ENCODE data around the gene RIMS4. TPM values are rescaled to one million over a fixed set of nuclear protein-coding genes. Genes with fewer than 3 reads are reported as not detected.
A peak's percentile ranks its signal among the peaks of the same experiment; 100 is the strongest.

The RIMS4 gene
- total RNA-seq, 1 donor from 2014 or later, result not detected

GRCh38 chr20:44796758-44797457 lies 13.4 kb downstream of the RIMS4 start:
- DNase-seq (ENCODE audit: extremely low read depth, low read depth, low spot score), result no peak

- DNase-seq (ENCODE audit: extremely low read depth, low read depth, low spot score), result no peak
Measured at GRCh38 chr20:44796311-44796710, 14.0 kb downstream of the RIMS4 start.

GRCh38 chr20:44795836-44796235 lies 14.5 kb downstream of the RIMS4 start:
- DNase-seq (ENCODE audit: extremely low read depth, low read depth, low spot score), result no peak

GRCh38 chr20:44792796-44793195 lies 17.6 kb downstream of the RIMS4 start:
- no peak for DNase-seq (ENCODE audit: extremely low read depth, low read depth, low spot score)

GRCh38 chr20:44790638-44791393 lies 19.5 kb downstream of the RIMS4 start:
- no peak for DNase-seq (ENCODE audit: extremely low read depth, low read depth, low spot score)

- DNase-seq (ENCODE audit: extremely low read depth, low read depth, low spot score), result no peak
Measured at GRCh38 chr20:44788706-44789456, 21.5 kb downstream of the RIMS4 start.

- no peak for DNase-seq (ENCODE audit: extremely low read depth, low read depth, low spot score)
Measured at GRCh38 chr20:44787299-44787698, 23.0 kb downstream of the RIMS4 start.

GRCh38 chr20:44785768-44786167 lies 24.6 kb downstream of the RIMS4 start:
- no peak for DNase-seq (ENCODE audit: extremely low read depth, low read depth, low spot score)

- DNase-seq (ENCODE audit: extremely low read depth, low read depth, low spot score), result no peak
Measured at GRCh38 chr20:44784688-44785087, 25.7 kb downstream of the RIMS4 start.

- DNase-seq (ENCODE audit: extremely low read depth, low read depth, low spot score), result no peak
Measured at GRCh38 chr20:44781791-44782190, 28.6 kb downstream of the RIMS4 start.

- DNase-seq (ENCODE audit: extremely low read depth, low read depth, low spot score), result no peak
Measured at GRCh38 chr20:44781118-44781517, 29.2 kb downstream of the RIMS4 start.

- DNase-seq (ENCODE audit: extremely low read depth, low read depth, low spot score), result peak; percentile 10
Measured at GRCh38 chr20:44780226-44780625, 30.1 kb downstream of the RIMS4 start.

GRCh38 chr20:44776980-44777379 lies 33.4 kb downstream of the RIMS4 start:
- no peak for DNase-seq (ENCODE audit: extremely low read depth, low read depth, low spot score)

- no peak for DNase-seq (ENCODE audit: extremely low read depth, low read depth, low spot score)
Measured at GRCh38 chr20:44773070-44773829, 37.1 kb downstream of the RIMS4 start.

- DNase-seq (ENCODE audit: extremely low read depth, low read depth, low spot score), result no peak
Measured at GRCh38 chr20:44772636-44773035, 37.7 kb downstream of the RIMS4 start.

- DNase-seq (ENCODE audit: extremely low read depth, low read depth, low spot score), result no peak
Measured at GRCh38 chr20:44771172-44771535, 39.2 kb downstream of the RIMS4 start.

GRCh38 chr20:44770484-44771171 lies 39.7 kb downstream of the RIMS4 start:
- DNase-seq (ENCODE audit: extremely low read depth, low read depth, low spot score), result no peak

- DNase-seq (ENCODE audit: extremely low read depth, low read depth, low spot score), result no peak
Measured at GRCh38 chr20:44769481-44769863, 40.9 kb downstream of the RIMS4 start.

GRCh38 chr20:44768854-44769480 lies 41.4 kb downstream of the RIMS4 start:
- no peak for DNase-seq (ENCODE audit: extremely low read depth, low read depth, low spot score)

- no peak for DNase-seq (ENCODE audit: extremely low read depth, low read depth, low spot score)
Measured at GRCh38 chr20:44768256-44768655, 42.1 kb downstream of the RIMS4 start.
